GM12878 (cell line): Measurements from ENCODE around the gene WDR76. TPM values are rescaled to one million over a fixed set of nuclear protein-coding genes. Genes with fewer than 3 reads are reported as not detected.

Experiments used
- BMI1 ChIP-seq: fragments of 450-650 bp; IDR thresholded peaks from 2 replicates; pipeline ENCODE4 v1.6.1; 2016; ENCODE audit warnings: mild to moderate bottlenecking, moderate library complexity, borderline replicate concordance
- ETV6 ChIP-seq, 2 experiments: fragments of 450-650 bp in 1 of 2; IDR thresholded peaks in 1 of 2; conservative IDR thresholded peaks in 1 of 2; 2 replicates each; pipeline ENCODE4 v1.6.1; 2014; ENCODE audit warnings: antibody characterized with exemption in 1 of 2, borderline replicate concordance in 1 of 2, low read depth in 1 of 2, mild to moderate bottlenecking in 1 of 2, moderate library complexity in 1 of 2
- FOXM1 ChIP-seq: IDR thresholded peaks from 2 replicates; pipeline ENCODE4 v1.6.1; 2012; ENCODE audit warnings: low read depth, mild to moderate bottlenecking, inconsistent platforms, low read length, moderate library complexity
- HCFC1 ChIP-seq: fragments of 150-350 bp; IDR thresholded peaks from 2 replicates; pipeline ENCODE4 v1.6.1; 2014; ENCODE audit warnings: low read length
- KAT2A ChIP-seq: conservative IDR thresholded peaks from 2 replicates; pipeline ENCODE4 v1.6.1; 2011; ENCODE audit warnings: low read depth, low read length; ENCODE audit not compliant: control insufficient read depth
- MXI1 ChIP-seq: fragments of 150-350 bp; IDR thresholded peaks from 2 replicates; pipeline ENCODE4 v1.6.1; 2011; ENCODE audit warnings: low read depth, mild to moderate bottlenecking, inconsistent platforms, low read length, improper control_type of control experiment
- NFXL1 ChIP-seq: fragments of 450-650 bp; IDR thresholded peaks from 2 replicates; pipeline ENCODE4 v1.6.1; 2017; ENCODE audit warnings: antibody characterized with exemption, mild to moderate bottlenecking, borderline replicate concordance
- PAX8 ChIP-seq: fragments of 450-650 bp; IDR thresholded peaks from 2 replicates; pipeline ENCODE4 v1.6.1; 2017; ENCODE audit warnings: mild to moderate bottlenecking, moderate library complexity
- SIX5 ChIP-seq: IDR thresholded peaks from 2 replicates; pipeline ENCODE4 v1.6.1; 2011; ENCODE audit warnings: mild to moderate bottlenecking, low read depth, low read length, moderate library complexity; ENCODE audit not compliant: severe bottlenecking
- SMARCA5 ChIP-seq: fragments of 450-650 bp; IDR thresholded peaks from 2 replicates; pipeline ENCODE4 v1.6.1; 2017; ENCODE audit warnings: mild to moderate bottlenecking
- SP1 ChIP-seq: IDR thresholded peaks from one replicate; pipeline ENCODE4 v1.6.1; 2011; ENCODE audit warnings: low read depth, low read length
- TARDBP ChIP-seq: IDR thresholded peaks from 2 replicates; pipeline ENCODE4 v1.6.1; 2016; ENCODE audit warnings: borderline replicate concordance
- WRNIP1 ChIP-seq: IDR thresholded peaks from 2 replicates; pipeline ENCODE4 v1.6.1; 2011; ENCODE audit warnings: low read depth, low read length, improper control_type of control experiment, borderline replicate concordance
- ZNF24 ChIP-seq: fragments of 450-650 bp; IDR thresholded peaks from 2 replicates; pipeline ENCODE4 v1.6.1; 2017; ENCODE audit warnings: antibody characterized with exemption, mild to moderate bottlenecking
- polyA plus RNA-seq, 11 experiments: library from polyadenylated mRNA; depleted of rRNA in 4 of 11; unstranded in 6 of 11; stranded (reverse) in 5 of 11; fragments of >200 nt; fragmentation: Nextera tagmentation in 4 of 11; fragmentation: Illumina TruSeq in 1 of 11; extraction: Ambion mirVana in 4 of 11; extraction: Trizol in 1 of 11; gene quantifications; 1 replicate in 1 of 11; 2 replicates in 10 of 11; pipeline versions ENCODE4 v1.2.1 to v1.2.3, GENCODE V29; 2011 to 2016; ENCODE audit warnings: inconsistent platforms in 2 of 11, missing spikeins in 2 of 11, low read depth in 1 of 11
- total RNA-seq, 4 experiments: library from RNA; depleted of rRNA in 3 of 4; stranded (reverse); fragments of >200 nt in 3 of 4; fragmentation: Illumina TruSeq in 1 of 4; extraction: Trizol in 1 of 4; gene quantifications; 2 replicates each; pipeline versions ENCODE4 v1.2.1 to v1.2.3, GENCODE V29; 2013 to 2021
- TF ChIP-seq, protein P1 (sequence below), 3 experiments: IDR thresholded peaks in 2 of 3; conservative IDR thresholded peaks in 1 of 3; 2 replicates each; pipeline ENCODE4 v1.5.1; 2011; ENCODE audit warnings: low read depth in 3 of 3, low read length in 3 of 3, mild to moderate bottlenecking in 3 of 3, control low read depth in 2 of 3, moderate library complexity in 2 of 3, inconsistent platforms in 1 of 3, mixed read lengths in 1 of 3; ENCODE audit not compliant: control insufficient read depth in 2 of 3, insufficient read depth in 1 of 3; ENCODE audit errors: extremely low read depth in 1 of 3
- TF ChIP-seq, protein P2 (sequence below): fragments of 450-650 bp; IDR thresholded peaks from 2 replicates; pipeline ENCODE4 v1.6.1; 2018; ENCODE audit warnings: mild to moderate bottlenecking, low read depth, moderate library complexity; ENCODE audit not compliant: partially characterized antibody
- TF ChIP-seq, protein P3 (sequence below): IDR thresholded peaks from 2 replicates; pipeline ENCODE4 v1.6.1; 2011; ENCODE audit warnings: borderline replicate concordance, low read depth, mild to moderate bottlenecking, moderate library complexity, mixed read lengths, low read length; ENCODE audit not compliant: insufficient read depth; ENCODE audit errors: extremely low read length
- TF ChIP-seq, protein P4 (sequence below): IDR thresholded peaks from 2 replicates; pipeline ENCODE4 v1.6.1; 2012; ENCODE audit warnings: low read depth, low read length, improper control_type of control experiment
- TF ChIP-seq, protein P5 (sequence below): IDR thresholded peaks from 2 replicates; pipeline ENCODE4 v1.6.1; 2012; ENCODE audit warnings: low read depth, low read length, improper control_type of control experiment

WDR76 gene
- total and polyA plus RNA-seq, 10 of the 15 experiments (the other 5 are each of a cell fraction or from before 2014, with no cell fraction given), result 8.0 to 59.7 (median 34.5) TPM

DNA sequence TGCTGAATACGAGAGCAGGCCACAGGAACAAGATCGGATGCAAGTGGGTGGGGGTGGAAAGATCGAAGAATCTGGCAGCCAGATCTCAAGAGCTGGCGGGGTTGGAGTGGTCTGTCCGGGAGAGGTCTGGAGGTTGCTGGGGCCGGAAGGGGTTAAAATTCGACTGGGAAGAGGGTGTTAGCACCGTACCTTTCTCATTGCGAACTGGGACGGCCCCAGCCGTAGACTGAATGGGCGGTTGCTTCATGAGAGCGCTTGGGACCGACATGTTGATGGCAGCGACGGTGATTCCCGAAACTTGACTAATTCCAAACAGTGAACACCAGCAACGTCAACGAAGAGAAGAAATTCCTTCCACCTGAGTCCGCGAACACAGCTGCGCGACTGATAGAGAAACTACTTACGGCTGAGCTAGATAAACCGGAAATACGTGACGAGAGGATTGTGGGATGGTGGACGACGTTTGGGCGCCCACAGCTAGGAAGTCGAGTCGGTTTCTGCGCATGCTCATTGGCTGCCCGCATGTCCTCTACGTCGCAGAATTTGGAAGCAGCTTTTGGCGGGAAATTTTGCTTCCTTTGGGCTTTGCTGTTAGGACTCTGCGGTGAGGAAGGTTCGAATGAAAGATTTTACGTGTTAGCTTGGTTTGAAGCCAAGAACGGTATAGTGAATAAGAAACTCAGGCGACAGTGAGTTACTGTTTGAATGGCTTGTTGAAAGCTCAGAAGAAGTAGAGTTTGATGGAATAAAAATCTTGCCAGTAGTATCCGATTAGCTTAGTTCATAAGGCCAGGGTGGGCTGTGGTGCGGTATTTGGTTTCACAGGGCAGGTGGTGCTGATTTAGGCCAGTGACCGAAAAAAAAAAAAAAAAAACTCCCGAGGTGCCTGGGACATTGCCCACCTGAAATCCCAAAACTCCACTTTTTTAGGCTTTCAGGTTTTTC is 2.2 kb upstream of the WDR76 start, which contains the start of gene MFAP1 (continued):
- TF ChIP-seq, protein P1, sequence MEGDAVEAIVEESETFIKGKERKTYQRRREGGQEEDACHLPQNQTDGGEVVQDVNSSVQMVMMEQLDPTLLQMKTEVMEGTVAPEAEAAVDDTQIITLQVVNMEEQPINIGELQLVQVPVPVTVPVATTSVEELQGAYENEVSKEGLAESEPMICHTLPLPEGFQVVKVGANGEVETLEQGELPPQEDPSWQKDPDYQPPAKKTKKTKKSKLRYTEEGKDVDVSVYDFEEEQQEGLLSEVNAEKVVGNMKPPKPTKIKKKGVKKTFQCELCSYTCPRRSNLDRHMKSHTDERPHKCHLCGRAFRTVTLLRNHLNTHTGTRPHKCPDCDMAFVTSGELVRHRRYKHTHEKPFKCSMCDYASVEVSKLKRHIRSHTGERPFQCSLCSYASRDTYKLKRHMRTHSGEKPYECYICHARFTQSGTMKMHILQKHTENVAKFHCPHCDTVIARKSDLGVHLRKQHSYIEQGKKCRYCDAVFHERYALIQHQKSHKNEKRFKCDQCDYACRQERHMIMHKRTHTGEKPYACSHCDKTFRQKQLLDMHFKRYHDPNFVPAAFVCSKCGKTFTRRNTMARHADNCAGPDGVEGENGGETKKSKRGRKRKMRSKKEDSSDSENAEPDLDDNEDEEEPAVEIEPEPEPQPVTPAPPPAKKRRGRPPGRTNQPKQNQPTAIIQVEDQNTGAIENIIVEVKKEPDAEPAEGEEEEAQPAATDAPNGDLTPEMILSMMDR (IDR thresholded peaks at IDR 0.05 in 2 of 3, conservative IDR thresholded peaks at IDR 0.05 in 1 of 3; ENCODE audit: control insufficient read depth in 2 of 3, extremely low read depth in 1 of 3, insufficient read depth in 1 of 3, low read depth in 3 of 3, low read length in 3 of 3), result no peak
- no peak for TF ChIP-seq NFXL1
- no peak for TF ChIP-seq PAX8
- no peak for TF ChIP-seq ZNF24
- TF ChIP-seq, protein P2, sequence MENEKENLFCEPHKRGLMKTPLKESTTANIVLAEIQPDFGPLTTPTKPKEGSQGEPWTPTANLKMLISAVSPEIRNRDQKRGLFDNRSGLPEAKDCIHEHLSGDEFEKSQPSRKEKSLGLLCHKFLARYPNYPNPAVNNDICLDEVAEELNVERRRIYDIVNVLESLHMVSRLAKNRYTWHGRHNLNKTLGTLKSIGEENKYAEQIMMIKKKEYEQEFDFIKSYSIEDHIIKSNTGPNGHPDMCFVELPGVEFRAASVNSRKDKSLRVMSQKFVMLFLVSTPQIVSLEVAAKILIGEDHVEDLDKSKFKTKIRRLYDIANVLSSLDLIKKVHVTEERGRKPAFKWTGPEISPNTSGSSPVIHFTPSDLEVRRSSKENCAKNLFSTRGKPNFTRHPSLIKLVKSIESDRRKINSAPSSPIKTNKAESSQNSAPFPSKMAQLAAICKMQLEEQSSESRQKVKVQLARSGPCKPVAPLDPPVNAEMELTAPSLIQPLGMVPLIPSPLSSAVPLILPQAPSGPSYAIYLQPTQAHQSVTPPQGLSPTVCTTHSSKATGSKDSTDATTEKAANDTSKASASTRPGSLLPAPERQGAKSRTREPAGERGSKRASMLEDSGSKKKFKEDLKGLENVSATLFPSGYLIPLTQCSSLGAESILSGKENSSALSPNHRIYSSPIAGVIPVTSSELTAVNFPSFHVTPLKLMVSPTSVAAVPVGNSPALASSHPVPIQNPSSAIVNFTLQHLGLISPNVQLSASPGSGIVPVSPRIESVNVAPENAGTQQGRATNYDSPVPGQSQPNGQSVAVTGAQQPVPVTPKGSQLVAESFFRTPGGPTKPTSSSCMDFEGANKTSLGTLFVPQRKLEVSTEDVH, result peak; percentile 98
- TF ChIP-seq, protein P3, sequence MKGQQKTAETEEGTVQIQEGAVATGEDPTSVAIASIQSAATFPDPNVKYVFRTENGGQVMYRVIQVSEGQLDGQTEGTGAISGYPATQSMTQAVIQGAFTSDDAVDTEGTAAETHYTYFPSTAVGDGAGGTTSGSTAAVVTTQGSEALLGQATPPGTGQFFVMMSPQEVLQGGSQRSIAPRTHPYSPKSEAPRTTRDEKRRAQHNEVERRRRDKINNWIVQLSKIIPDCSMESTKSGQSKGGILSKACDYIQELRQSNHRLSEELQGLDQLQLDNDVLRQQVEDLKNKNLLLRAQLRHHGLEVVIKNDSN, result no peak
- TF ChIP-seq, protein P4, sequence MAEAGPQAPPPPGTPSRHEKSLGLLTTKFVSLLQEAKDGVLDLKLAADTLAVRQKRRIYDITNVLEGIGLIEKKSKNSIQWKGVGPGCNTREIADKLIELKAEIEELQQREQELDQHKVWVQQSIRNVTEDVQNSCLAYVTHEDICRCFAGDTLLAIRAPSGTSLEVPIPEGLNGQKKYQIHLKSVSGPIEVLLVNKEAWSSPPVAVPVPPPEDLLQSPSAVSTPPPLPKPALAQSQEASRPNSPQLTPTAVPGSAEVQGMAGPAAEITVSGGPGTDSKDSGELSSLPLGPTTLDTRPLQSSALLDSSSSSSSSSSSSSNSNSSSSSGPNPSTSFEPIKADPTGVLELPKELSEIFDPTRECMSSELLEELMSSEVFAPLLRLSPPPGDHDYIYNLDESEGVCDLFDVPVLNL, result peak; percentile 87
- no peak for TF ChIP-seq KAT2A
- TF ChIP-seq SIX5, result no peak
- TF ChIP-seq SP1, result peak; percentile 28
- TF ChIP-seq BMI1, result no peak
- TF ChIP-seq MXI1, result peak; percentile 73; the same call in 1 of the 2 replicates
- TF ChIP-seq HCFC1, result peak; percentile 55
- no peak for TF ChIP-seq WRNIP1
- TF ChIP-seq FOXM1, result no peak; the same call in 1 of the 2 replicates
- no peak for TF ChIP-seq TARDBP
- TF ChIP-seq SMARCA5, result no peak
- TF ChIP-seq, protein P5, sequence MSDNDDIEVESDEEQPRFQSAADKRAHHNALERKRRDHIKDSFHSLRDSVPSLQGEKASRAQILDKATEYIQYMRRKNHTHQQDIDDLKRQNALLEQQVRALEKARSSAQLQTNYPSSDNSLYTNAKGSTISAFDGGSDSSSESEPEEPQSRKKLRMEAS, result peak; percentile 27; the same call in 1 of the 2 replicates
- TF ChIP-seq ETV6 (conservative IDR thresholded peaks at IDR 0.05 in 1 of 2, IDR thresholded peaks at IDR 0.05 in 1 of 2; ENCODE audit: borderline replicate concordance in 1 of 2, low read depth in 1 of 2), result no peak; a peak in 1 of 4 replicates
